MCF 10A (cell line): Measurements from ENCODE around the gene CFAP53. TPM values are rescaled to one million over a fixed set of nuclear protein-coding genes. Genes with fewer than 3 reads are reported as not detected.

Experiments
- BruUV-seq: library from RNA; stranded (reverse); fragments of 400-500 nt; replicated peaks from 2 replicates; lab custom pipeline; 2021; lab: Mats Ljungman, UMichigan
- CTCF ChIA-PET: fragments of 300-600 bp; sonication (Branson Sonifier 250); formaldehyde crosslinking; extraction: SDS; loops from one replicate; lab custom pipeline; 2021; ENCODE audit warnings: antibody characterized with exemption, inconsistent platforms; lab: Yijun Ruan, JAX
- POLR2A ChIA-PET: fragments of 300-600, 350-650 bp; sonication (Branson Sonifier 250); formaldehyde crosslinking; extraction: SDS; loops from one replicate; lab custom pipeline; 2020; ENCODE audit warnings: antibody characterized with exemption, inconsistent platforms; lab: Yijun Ruan, JAX
- DNase-seq: peaks from one replicate; pipeline ENCODE4 v3.0.0-alpha.2; 2018; ENCODE audit not compliant: unreplicated experiment
- H3K27ac Mint-ChIP-seq: one replicate; pipeline ENCODE4 v1.8.0; 2022; ENCODE audit warnings: mild to moderate bottlenecking, low read depth, mixed read lengths; ENCODE audit not compliant: unreplicated experiment
- H3K27me3 Mint-ChIP-seq: one replicate; pipeline ENCODE4 v1.8.0; 2022; ENCODE audit warnings: mixed read lengths; ENCODE audit not compliant: insufficient read depth, unreplicated experiment
- H3K36me3 Mint-ChIP-seq: one replicate; pipeline ENCODE4 v1.8.0; 2022; ENCODE audit warnings: mild to moderate bottlenecking, moderate library complexity, mixed read lengths; ENCODE audit not compliant: insufficient read depth, unreplicated experiment
- H3K4me1 Mint-ChIP-seq: one replicate; pipeline ENCODE4 v1.8.0; 2022; ENCODE audit warnings: mixed read lengths; ENCODE audit not compliant: insufficient read depth, unreplicated experiment
- H3K4me3 Mint-ChIP-seq: one replicate; pipeline ENCODE4 v1.8.0; 2022; ENCODE audit warnings: mild to moderate bottlenecking, moderate library complexity, mixed read lengths; ENCODE audit not compliant: unreplicated experiment
- H3K9me3 Mint-ChIP-seq: one replicate; pipeline ENCODE4 v1.8.0; 2022; ENCODE audit warnings: mixed read lengths; ENCODE audit not compliant: unreplicated experiment
- CTCF ChIP-seq: fragments of 200-600 bp; IDR thresholded peaks from one replicate; pipeline ENCODE4 v1.8.0; 2022; ENCODE audit warnings: antibody characterized with exemption, mild to moderate bottlenecking; ENCODE audit not compliant: unreplicated experiment
- intact Hi-C: fragments of 100-400 bp; cut with micrococcal nuclease; formaldehyde crosslinking; loops from 2 replicates; pipeline ENCODE4 v1.14.1; 2022
- total RNA-seq: library from RNA; stranded (reverse); gene quantifications from 2 replicates; pipeline ENCODE4 v1.2.3, GENCODE V29; 2022

CFAP53 gene
- total RNA-seq, 1 experiment from 2014 or later, result 2.2 TPM

- no TSS peak for BruUV-seq
- no peaks in the 10 kb centered on the region for H3K27me3 Mint-ChIP-seq
- TF ChIP-seq CTCF, result no peak
- POLR2A ChIA-PET, result interaction anchor here (0.7 to 2.1 kb wide), 2 partner anchors 22 to 24 kb away, joined by 3 to 9 read pairs; no protein-coding TSS in a partner anchor
- H3K4me1 Mint-ChIP-seq, result peaks cover 50% of the 10 kb centered on the region
- peak overlapping the region; percentile 21 for H3K4me3 Mint-ChIP-seq
- DNase-seq, result peak; percentile 96
- intact Hi-C loops, result loop anchor here (1.0 kb wide), 1 partner anchor 73 kb away; no protein-coding TSS in a partner anchor
- H3K27ac Mint-ChIP-seq, result peak overlapping the region; percentile 68
- H3K36me3 Mint-ChIP-seq, result peaks cover 57% of the 10 kb centered on the region
- CTCF ChIA-PET, result interaction anchor here (0.6 to 1.3 kb wide), 3 partner anchors 65 to 145 kb away, joined by 3 to 4 read pairs (median 4); no protein-coding TSS in a partner anchor
- H3K9me3 Mint-ChIP-seq, result no peaks in the 10 kb centered on the region
These were observed 18.1 kb upstream of the CFAP53 start for GRCh38 chr18:50284255-50284885.

DNA sequence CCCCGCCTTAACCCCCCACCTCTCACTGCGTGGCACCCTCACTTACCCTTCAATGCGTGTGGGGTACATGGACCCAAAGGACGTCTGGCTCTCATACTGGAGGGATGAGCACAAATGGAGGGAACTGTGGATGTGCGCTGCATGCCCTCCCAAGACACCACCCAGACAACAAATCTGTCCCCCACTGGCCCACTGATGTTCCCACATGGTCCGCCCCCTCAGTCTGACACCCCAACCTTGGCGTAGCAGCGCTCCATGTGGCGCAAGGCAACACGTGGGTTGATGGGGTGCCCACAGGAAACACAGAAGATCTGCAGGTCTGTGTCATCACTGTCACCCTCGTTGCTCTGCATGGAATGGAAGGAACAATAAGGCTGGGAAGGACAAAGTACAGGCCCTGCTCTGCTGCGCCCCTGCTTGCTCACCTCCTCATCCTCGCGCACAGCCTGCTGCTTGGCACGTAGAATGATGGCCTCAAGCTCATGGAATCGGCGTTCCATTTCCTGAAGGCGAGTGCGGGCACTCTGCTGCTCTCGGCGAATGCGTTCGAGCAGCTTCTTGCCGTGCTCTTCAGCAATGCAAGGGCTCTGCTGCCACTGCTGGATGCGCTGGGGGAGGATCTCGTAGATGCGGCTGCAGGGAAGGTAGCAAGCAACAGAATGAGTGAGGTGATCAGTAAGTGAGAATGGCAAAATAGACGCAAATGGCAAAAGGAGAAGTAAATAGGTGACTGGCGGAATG, 17.3 kb upstream of the CFAP53 start:
- CTCF ChIA-PET, result interaction anchor here (0.7 to 2.2 kb wide), 4 partner anchors 64 to 145 kb away, joined by 3 to 15 read pairs (median 4); no protein-coding TSS in a partner anchor
- peaks cover 57% of the 10 kb centered on the region for H3K36me3 Mint-ChIP-seq
- peak overlapping the region; percentile 68 for H3K27ac Mint-ChIP-seq
- H3K4me3 Mint-ChIP-seq, result peak overlapping the region; percentile 21
- no TSS peak for BruUV-seq
- no peak for TF ChIP-seq CTCF
- intact Hi-C loops, result loop anchor here (1.0 kb wide), 1 partner anchor 74 kb away; no protein-coding TSS in a partner anchor
- no peak for DNase-seq
- no peaks in the 10 kb centered on the region for H3K9me3 Mint-ChIP-seq
- H3K4me1 Mint-ChIP-seq, result peaks cover 57% of the 10 kb centered on the region
- POLR2A ChIA-PET, result interaction anchor here (0.7 to 2.1 kb wide), 2 partner anchors 23 to 25 kb away, joined by 3 to 9 read pairs; no protein-coding TSS in a partner anchor
- no peaks in the 10 kb centered on the region for H3K27me3 Mint-ChIP-seq

- Mint-ChIP-seq H3K4me1 (peaks cover 60% of the 10 kb centered on the region), H3K27me3 (no peaks in the 10 kb centered on the region), H3K27ac (peak overlapping the region; percentile 30), H3K36me3 (peaks cover 61% of the 10 kb centered on the region), H3K4me3 (peak overlapping the region; percentile 96), H3K9me3 (no peaks in the 10 kb centered on the region)
- CTCF ChIA-PET, result interaction anchor here (0.6 to 2.2 kb wide), 3 partner anchors 65 to 147 kb away, joined by 3 to 15 read pairs (median 3); no protein-coding TSS in a partner anchor
- intact Hi-C loops, result no loop called here
- no peak for TF ChIP-seq CTCF
- POLR2A ChIA-PET, result interaction anchor here (0.6 to 2.1 kb wide), 3 partner anchors 17 to 25 kb away, joined by 3 to 30 read pairs (median 9); no protein-coding TSS in a partner anchor
- DNase-seq, result no peak
- BruUV-seq, result no TSS peak
These were observed 16.4 kb upstream of the CFAP53 start for GRCh38 chr18:50282521-50283335.
